ENCODE measurements around the gene DACH1. TPM values are rescaled to one million over a fixed set of nuclear protein-coding genes. Genes with fewer than 3 reads are reported as not detected.

DACH1 gene
- total RNA-seq, 1 donor = 0.09 TPM

- no peak for DNase-seq (ENCODE audit: low read depth)
- no peak overlapping the region for H3K4me3 ChIP-seq (ENCODE audit: low read depth, low read length)
- TF ChIP-seq, protein P1, sequence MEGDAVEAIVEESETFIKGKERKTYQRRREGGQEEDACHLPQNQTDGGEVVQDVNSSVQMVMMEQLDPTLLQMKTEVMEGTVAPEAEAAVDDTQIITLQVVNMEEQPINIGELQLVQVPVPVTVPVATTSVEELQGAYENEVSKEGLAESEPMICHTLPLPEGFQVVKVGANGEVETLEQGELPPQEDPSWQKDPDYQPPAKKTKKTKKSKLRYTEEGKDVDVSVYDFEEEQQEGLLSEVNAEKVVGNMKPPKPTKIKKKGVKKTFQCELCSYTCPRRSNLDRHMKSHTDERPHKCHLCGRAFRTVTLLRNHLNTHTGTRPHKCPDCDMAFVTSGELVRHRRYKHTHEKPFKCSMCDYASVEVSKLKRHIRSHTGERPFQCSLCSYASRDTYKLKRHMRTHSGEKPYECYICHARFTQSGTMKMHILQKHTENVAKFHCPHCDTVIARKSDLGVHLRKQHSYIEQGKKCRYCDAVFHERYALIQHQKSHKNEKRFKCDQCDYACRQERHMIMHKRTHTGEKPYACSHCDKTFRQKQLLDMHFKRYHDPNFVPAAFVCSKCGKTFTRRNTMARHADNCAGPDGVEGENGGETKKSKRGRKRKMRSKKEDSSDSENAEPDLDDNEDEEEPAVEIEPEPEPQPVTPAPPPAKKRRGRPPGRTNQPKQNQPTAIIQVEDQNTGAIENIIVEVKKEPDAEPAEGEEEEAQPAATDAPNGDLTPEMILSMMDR (IDR thresholded peaks at IDR 0.05; ENCODE audit: insufficient read depth, low read length) = no peak
Observed at GRCh38 chr13:71712988-71713653, 153.9 kb downstream of the DACH1 start.

DNA sequence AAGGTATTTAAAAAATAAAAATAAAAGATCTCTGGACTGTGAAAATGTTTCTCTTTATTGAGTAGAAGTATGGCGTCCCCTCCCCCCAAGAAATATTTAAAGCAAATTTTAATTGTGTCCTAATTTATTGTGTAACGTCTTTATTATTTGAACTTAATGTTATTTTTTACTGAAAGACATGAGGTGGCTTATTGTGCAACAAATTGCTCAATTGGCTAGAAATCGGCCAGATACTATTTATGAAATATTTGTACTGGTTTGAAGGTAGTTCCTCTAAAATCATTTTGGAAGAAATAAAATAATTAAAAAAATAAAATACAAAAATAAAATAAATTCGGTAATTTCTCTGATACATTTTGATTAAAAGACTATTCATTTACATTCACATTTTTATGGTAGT is 162.3 kb downstream of the DACH1 start:
- no peak for DNase-seq (ENCODE audit: low read depth)
- TF ChIP-seq, protein P1 (IDR thresholded peaks at IDR 0.05; ENCODE audit: insufficient read depth, low read length) = no peak

DNA sequence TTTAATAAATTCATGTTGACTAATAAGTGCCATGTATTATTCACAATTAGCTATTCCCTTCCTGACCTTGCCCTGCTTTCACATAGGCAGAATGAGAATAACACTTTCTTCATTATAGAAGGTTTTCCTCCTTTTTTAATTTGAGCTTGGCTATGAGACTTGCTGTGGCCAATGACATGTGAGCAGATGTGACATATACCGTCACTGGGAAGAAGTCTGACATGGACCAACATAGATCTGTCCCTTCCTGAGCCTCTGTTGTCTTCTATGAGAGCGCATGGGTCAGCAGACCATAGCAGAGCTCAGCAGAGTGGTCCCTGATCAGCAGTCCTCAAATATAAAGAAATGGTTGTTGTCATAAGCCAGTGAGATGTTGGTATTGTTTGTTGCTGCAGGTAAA is 163.9 kb downstream of the DACH1 start:
- no peak overlapping the region for H3K4me3 ChIP-seq (ENCODE audit: low read depth, low read length)
- DNase-seq (ENCODE audit: low read depth) = no peak
- TF ChIP-seq, protein P1 (IDR thresholded peaks at IDR 0.05; ENCODE audit: insufficient read depth, low read length) = no peak

More for the DNA sequence above, 162.3 kb downstream of the DACH1 start:
- no peak overlapping the region for H3K4me3 ChIP-seq (ENCODE audit: low read depth, low read length)

- no peak overlapping the region for H3K4me3 ChIP-seq (ENCODE audit: low read depth, low read length)
- TF ChIP-seq, protein P1 (IDR thresholded peaks at IDR 0.05; ENCODE audit: insufficient read depth, low read length) = no peak
- no peak for DNase-seq (ENCODE audit: low read depth)
Observed at GRCh38 chr13:71702253-71702652, 164.8 kb downstream of the DACH1 start.

DNA sequence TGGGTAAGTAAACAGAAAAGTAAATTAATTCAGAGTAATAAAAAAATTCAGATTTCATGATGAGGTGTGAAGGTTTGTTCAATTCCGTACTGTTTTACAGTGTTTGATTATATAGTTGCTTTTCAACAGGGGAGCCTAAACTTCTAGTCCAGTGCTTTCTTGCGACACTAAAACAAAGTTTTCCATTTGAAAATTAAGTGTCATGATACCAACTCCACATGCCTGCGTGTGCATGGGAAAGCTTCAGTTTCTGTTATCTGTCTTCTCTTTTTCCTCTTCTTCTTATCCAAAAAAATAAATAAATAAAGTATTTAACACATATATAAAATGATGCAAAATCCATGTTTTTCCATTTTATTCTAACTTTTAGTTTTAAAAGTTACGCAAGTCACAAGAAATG is 165.3 kb downstream of the DACH1 start:
- no peak overlapping the region for H3K4me3 ChIP-seq (ENCODE audit: low read depth, low read length)
- no peak for DNase-seq (ENCODE audit: low read depth)
- TF ChIP-seq, protein P1 (IDR thresholded peaks at IDR 0.05; ENCODE audit: insufficient read depth, low read length) = no peak

GRCh38 chr13:71699342-71699741 is 167.7 kb downstream of the DACH1 start:
- TF ChIP-seq, protein P1 (IDR thresholded peaks at IDR 0.05; ENCODE audit: insufficient read depth, low read length) = no peak
- no peak for DNase-seq (ENCODE audit: low read depth)
- H3K4me3 ChIP-seq (ENCODE audit: low read depth, low read length) = no peak overlapping the region

- TF ChIP-seq, protein P1 (IDR thresholded peaks at IDR 0.05; ENCODE audit: insufficient read depth, low read length) = no peak
Observed at GRCh38 chr13:71695662-71696061, 171.3 kb downstream of the DACH1 start.

More at GRCh38 chr13:71695662-71696061, 171.3 kb downstream of the DACH1 start:
- no peak overlapping the region for H3K4me3 ChIP-seq (ENCODE audit: low read depth, low read length)
- no peak for DNase-seq (ENCODE audit: low read depth)
